ENCODE measurements around the gene ALK.

The ALK gene

DNA sequence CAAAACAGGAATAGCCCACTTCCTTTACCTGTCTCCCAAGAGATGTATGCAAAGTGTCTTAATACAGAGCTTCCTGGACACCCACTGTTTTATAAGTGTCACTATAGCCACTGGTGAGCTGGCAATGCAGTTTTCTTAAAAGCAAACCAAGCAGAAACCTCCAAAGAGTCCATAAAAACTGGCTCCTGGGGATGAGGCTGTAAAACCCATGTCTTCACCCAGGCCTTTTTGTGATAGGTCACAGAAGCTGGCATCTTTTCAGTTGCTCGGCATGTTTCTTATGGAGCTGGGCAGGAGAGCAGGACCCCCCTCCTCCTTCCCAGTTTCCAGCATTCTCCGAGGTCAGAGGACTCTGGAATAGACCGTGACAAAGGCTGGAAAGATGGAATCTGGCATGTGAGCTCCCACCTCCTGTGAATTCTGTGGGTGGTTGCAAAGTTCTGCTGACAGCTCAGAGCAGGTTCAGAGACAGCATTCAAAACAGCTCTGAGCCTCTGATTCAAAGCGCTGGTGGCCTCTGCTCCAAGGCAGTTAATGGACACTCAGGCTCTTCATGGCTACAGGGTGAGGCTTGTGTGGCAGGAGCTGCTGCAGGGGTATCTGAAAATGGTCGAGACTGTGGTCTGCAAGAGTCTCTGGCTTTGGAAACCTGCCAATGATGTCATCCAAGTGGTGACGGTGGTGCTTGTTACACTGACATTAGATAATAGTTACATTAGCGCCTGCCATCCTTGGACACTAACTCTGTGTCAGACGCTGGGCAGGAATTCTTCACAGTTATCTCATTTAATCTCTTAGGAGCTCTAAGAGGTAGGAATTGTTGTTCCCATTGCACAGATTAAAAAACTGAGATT, 522.8 kb downstream of the ALK start (continued):
- TF ChIP-seq, protein P1, sequence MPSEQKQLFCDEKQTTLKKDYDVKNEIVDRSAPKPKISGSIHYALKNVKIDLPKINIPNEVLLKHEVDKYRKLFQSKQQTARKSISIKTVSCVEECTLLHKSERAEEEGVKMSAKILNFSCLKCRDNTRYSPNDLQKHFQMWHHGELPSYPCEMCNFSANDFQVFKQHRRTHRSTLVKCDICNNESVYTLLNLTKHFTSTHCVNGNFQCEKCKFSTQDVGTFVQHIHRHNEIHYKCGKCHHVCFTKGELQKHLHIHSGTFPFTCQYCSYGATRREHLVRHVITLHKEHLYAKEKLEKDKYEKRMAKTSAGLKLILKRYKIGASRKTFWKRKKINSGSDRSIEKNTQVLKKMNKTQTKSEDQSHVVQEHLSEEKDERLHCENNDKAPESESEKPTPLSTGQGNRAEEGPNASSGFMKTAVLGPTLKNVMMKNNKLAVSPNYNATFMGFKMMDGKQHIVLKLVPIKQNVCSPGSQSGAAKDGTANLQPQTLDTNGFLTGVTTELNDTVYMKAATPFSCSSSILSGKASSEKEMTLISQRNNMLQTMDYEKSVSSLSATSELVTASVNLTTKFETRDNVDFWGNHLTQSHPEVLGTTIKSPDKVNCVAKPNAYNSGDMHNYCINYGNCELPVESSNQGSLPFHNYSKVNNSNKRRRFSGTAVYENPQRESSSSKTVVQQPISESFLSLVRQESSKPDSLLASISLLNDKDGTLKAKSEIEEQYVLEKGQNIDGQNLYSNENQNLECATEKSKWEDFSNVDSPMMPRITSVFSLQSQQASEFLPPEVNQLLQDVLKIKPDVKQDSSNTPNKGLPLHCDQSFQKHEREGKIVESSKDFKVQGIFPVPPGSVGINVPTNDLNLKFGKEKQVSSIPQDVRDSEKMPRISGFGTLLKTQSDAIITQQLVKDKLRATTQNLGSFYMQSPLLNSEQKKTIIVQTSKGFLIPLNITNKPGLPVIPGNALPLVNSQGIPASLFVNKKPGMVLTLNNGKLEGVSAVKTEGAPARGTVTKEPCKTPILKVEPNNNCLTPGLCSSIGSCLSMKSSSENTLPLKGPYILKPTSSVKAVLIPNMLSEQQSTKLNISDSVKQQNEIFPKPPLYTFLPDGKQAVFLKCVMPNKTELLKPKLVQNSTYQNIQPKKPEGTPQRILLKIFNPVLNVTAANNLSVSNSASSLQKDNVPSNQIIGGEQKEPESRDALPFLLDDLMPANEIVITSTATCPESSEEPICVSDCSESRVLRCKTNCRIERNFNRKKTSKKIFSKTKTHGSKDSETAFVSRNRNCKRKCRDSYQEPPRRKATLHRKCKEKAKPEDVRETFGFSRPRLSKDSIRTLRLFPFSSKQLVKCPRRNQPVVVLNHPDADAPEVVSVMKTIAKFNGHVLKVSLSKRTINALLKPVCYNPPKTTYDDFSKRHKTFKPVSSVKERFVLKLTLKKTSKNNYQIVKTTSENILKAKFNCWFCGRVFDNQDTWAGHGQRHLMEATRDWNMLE (tag by site-specific recombination; conservative IDR thresholded peaks at IDR 0.05; ENCODE audit: low read depth), result no peak
- TF ChIP-seq ATF2 (tag by site-specific recombination; IDR thresholded peaks at IDR 0.05; ENCODE audit: low read depth) (peak; percentile 88), ZNF223 (tag by site-specific recombination; IDR thresholded peaks at IDR 0.05) (no peak), ZNF354C (tag by site-specific recombination; IDR thresholded peaks at IDR 0.05; ENCODE audit: borderline replicate concordance, low read depth) (no peak), SCRT1 (tag by site-specific recombination; IDR thresholded peaks at IDR 0.05; ENCODE audit: borderline replicate concordance) (no peak), MEIS1 (CRISPR knock-in tag; IDR thresholded peaks at IDR 0.05; ENCODE audit: borderline replicate concordance) (no peak), ZNF138 (tag by site-specific recombination; IDR thresholded peaks at IDR 0.05; ENCODE audit: borderline replicate concordance) (no peak), ZFP69B (tag by site-specific recombination; IDR thresholded peaks at IDR 0.05) (no peak), ZNF433 (tag by site-specific recombination; IDR thresholded peaks at IDR 0.05; ENCODE audit: low read depth) (no peak), ZNF510 (tag by site-specific recombination; IDR thresholded peaks at IDR 0.05; ENCODE audit: insufficient replicate concordance) (no peak), ZNF366 (tag by site-specific recombination; conservative IDR thresholded peaks at IDR 0.05) (0 out of 2 replicates have a peak, but pooled peaks have one; percentile 26), PRDM6 (tag by site-specific recombination; IDR thresholded peaks at IDR 0.05) (peak; percentile 60), ZNF311 (tag by site-specific recombination; IDR thresholded peaks at IDR 0.05; ENCODE audit: borderline replicate concordance) (no peak), ZNF600 (tag by site-specific recombination; IDR thresholded peaks at IDR 0.05) (peak; percentile 38; the same call in 1 of the 2 replicates), ZNF121 (tag by site-specific recombination; IDR thresholded peaks at IDR 0.05) (peak; percentile 68), ZNF664 (tag by site-specific recombination; IDR thresholded peaks at IDR 0.05) (peak; percentile 91), ZNF677 (tag by site-specific recombination; IDR thresholded peaks at IDR 0.05) (no peak), CTCF (tag by site-specific recombination; IDR thresholded peaks at IDR 0.05) (no peak), SALL2 (tag by site-specific recombination; IDR thresholded peaks at IDR 0.05; ENCODE audit: borderline replicate concordance) (no peak)
- TF ChIP-seq, protein P2, sequence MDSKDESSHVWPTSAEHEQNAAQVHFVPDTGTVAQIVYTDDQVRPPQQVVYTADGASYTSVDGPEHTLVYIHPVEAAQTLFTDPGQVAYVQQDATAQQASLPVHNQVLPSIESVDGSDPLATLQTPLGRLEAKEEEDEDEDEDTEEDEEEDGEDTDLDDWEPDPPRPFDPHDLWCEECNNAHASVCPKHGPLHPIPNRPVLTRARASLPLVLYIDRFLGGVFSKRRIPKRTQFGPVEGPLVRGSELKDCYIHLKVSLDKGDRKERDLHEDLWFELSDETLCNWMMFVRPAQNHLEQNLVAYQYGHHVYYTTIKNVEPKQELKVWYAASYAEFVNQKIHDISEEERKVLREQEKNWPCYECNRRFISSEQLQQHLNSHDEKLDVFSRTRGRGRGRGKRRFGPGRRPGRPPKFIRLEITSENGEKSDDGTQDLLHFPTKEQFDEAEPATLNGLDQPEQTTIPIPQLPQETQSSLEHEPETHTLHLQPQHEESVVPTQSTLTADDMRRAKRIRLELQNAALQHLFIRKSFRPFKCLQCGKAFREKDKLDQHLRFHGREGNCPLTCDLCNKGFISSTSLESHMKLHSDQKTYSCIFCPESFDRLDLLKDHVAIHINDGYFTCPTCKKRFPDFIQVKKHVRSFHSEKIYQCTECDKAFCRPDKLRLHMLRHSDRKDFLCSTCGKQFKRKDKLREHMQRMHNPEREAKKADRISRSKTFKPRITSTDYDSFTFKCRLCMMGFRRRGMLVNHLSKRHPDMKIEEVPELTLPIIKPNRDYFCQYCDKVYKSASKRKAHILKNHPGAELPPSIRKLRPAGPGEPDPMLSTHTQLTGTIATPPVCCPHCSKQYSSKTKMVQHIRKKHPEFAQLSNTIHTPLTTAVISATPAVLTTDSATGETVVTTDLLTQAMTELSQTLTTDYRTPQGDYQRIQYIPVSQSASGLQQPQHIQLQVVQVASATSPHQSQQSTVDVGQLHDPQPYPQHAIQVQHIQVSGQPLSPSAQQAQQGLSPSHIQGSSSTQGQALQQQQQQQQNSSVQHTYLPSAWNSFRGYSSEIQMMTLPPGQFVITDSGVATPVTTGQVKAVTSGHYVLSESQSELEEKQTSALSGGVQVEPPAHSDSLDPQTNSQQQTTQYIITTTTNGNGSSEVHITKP (tag by site-specific recombination; IDR thresholded peaks at IDR 0.05), result peak; percentile 76
- TF ChIP-seq, protein P3, sequence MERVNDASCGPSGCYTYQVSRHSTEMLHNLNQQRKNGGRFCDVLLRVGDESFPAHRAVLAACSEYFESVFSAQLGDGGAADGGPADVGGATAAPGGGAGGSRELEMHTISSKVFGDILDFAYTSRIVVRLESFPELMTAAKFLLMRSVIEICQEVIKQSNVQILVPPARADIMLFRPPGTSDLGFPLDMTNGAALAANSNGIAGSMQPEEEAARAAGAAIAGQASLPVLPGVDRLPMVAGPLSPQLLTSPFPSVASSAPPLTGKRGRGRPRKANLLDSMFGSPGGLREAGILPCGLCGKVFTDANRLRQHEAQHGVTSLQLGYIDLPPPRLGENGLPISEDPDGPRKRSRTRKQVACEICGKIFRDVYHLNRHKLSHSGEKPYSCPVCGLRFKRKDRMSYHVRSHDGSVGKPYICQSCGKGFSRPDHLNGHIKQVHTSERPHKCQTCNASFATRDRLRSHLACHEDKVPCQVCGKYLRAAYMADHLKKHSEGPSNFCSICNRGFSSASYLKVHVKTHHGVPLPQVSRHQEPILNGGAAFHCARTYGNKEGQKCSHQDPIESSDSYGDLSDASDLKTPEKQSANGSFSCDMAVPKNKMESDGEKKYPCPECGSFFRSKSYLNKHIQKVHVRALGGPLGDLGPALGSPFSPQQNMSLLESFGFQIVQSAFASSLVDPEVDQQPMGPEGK (tag by site-specific recombination; IDR thresholded peaks at IDR 0.05), result no peak

Data from HEK293 (cell line).